GM23338 (cell line): ENCODE measurements around the gene TELO2.

ENCODE experiments used
- EZH2 ChIP-seq: fragments of 200-600 bp; sonication (generic); IDR thresholded peaks from one replicate; pipeline ENCODE4 v1.8.0; 2017; ENCODE audit warnings: antibody characterized with exemption, mild to moderate bottlenecking, low read depth; ENCODE audit not compliant: unreplicated experiment
- EZH2phosphoT487 ChIP-seq: fragments of 200-600 bp; sonication (generic); IDR thresholded peaks from one replicate; pipeline ENCODE4 v1.8.1; 2018; ENCODE audit warnings: antibody characterized with exemption; ENCODE audit not compliant: unreplicated experiment
- POLR2AphosphoS5 ChIP-seq: IDR thresholded peaks from 2 replicates; pipeline ENCODE4 v1.6.1; 2016; ENCODE audit warnings: antibody characterized with exemption, low read depth
- TF ChIP-seq, protein P1 (sequence below), 2 experiments: fragments of 200-600 bp in 1 of 2; sonication (generic) in 1 of 2; conservative IDR thresholded peaks; 2 replicates each; pipeline versions ENCODE4 v1.5.1 to v1.6.1; 2016 to 2017; ENCODE audit warnings: antibody characterized with exemption in 2 of 2, low read depth in 2 of 2, mild to moderate bottlenecking in 2 of 2, moderate library complexity in 1 of 2

DNA sequence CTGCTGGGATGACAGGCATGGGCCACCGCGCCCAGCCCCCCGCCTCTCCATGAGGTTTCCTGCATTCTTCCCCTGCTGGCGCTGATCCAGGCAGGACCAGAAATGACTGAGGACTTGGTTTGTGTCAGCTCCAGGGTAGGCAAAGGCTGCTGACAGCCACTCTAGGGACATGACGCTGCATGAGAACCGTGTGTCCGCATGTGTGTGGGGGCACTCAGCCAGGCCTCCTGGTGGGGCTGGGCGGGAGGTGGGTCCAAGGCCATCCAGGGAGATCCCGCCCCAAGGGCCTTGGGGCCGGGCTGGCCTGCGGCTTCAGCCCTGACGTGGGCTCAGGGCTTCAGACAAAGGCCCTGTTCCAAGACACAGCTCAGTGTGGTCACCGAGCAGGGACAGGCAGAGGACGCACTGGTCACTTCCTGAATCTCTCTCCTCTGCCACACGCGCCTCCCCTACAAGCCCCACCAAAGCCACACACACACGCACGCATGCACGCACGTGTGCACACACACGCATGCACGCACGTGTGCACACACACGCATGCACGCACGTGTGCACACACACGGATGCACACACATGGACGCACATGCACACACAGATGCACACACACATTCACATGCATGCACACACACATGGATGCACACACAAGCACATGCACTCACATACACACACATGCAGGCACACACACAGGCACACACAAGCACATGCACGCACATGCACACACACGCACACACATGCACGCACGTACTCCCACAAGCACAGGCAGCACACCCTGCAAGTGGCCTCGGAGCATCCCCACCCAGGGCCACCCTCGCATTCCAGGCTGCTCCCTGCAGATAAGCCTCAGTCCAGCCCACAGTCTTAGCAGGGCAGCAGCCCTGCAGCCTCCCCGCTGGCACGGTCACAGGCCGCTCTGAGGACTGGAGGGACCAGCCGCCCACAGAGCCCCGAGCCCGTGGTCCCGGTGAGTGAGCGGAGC is 35.0 kb downstream of the TELO2 start:
- TF ChIP-seq EZH2 (no peak), EZH2phosphoT487 (no peak), POLR2AphosphoS5 (no peak)
- TF ChIP-seq, protein P1, sequence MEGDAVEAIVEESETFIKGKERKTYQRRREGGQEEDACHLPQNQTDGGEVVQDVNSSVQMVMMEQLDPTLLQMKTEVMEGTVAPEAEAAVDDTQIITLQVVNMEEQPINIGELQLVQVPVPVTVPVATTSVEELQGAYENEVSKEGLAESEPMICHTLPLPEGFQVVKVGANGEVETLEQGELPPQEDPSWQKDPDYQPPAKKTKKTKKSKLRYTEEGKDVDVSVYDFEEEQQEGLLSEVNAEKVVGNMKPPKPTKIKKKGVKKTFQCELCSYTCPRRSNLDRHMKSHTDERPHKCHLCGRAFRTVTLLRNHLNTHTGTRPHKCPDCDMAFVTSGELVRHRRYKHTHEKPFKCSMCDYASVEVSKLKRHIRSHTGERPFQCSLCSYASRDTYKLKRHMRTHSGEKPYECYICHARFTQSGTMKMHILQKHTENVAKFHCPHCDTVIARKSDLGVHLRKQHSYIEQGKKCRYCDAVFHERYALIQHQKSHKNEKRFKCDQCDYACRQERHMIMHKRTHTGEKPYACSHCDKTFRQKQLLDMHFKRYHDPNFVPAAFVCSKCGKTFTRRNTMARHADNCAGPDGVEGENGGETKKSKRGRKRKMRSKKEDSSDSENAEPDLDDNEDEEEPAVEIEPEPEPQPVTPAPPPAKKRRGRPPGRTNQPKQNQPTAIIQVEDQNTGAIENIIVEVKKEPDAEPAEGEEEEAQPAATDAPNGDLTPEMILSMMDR (conservative IDR thresholded peaks at IDR 0.05; ENCODE audit: low read depth in 2 of 2), result no peak
